HCT116 (cell line): ENCODE measurements around the gene KRTAP10-10.

Experiments
- CEBPB ChIP-seq: IDR thresholded peaks from 2 replicates; pipeline ENCODE4 v1.6.1; 2012; ENCODE audit warnings: low read depth
- CTCF ChIP-seq, 3 experiments: fragments of 200-600 bp in 1 of 3; sonication (generic) in 1 of 3; IDR thresholded peaks in 2 of 3; conservative IDR thresholded peaks in 1 of 3; 2 replicates each; pipeline ENCODE4 v1.5.1; 2012 to 2017; ENCODE audit warnings: low read depth in 2 of 3, low read length in 2 of 3, antibody characterized with exemption in 1 of 3, borderline replicate concordance in 1 of 3, control low read depth in 1 of 3, mild to moderate bottlenecking in 1 of 3, mixed read lengths in 1 of 3, mixed run types in 1 of 3, moderate library complexity in 1 of 3; ENCODE audit not compliant: insufficient read depth in 1 of 3
- ELF1 ChIP-seq: IDR thresholded peaks from 2 replicates; pipeline ENCODE4 v1.6.1; 2012; ENCODE audit warnings: low read depth, borderline replicate concordance
- POLR2A ChIP-seq: IDR thresholded peaks from 2 replicates; pipeline ENCODE4 v1.7.0; 2011; ENCODE audit warnings: borderline replicate concordance; ENCODE audit not compliant: insufficient read depth, insufficient read length; ENCODE audit errors: extremely low read depth

- no peak for TF ChIP-seq CTCF (IDR thresholded peaks at IDR 0.05 in 2 of 3, conservative IDR thresholded peaks at IDR 0.05 in 1 of 3; ENCODE audit: borderline replicate concordance in 1 of 3, insufficient read depth in 1 of 3, low read depth in 2 of 3, low read length in 2 of 3)
- TF ChIP-seq POLR2A, result no peak
- no peak for TF ChIP-seq CEBPB
- TF ChIP-seq ELF1, result no peak
Measured at GRCh38 chr21:44615911-44616590, 21.1 kb upstream of the KRTAP10-10 start.
